Body of pancreas (tissue), 4 donors: ENCODE measurements around the gene ADPGK. TPM values are rescaled to one million over a fixed set of nuclear protein-coding genes. Genes with fewer than 3 reads are reported as not detected.
"Not testable (repeated sequence)": the region's sequence is repeated elsewhere in the genome, so short reads cannot be mapped to it uniquely, and the experiment has no call there.

Experiments
- ATAC-seq: fragments of 150-250 bp; one replicate; pipeline ENCODE4 v1.9.1; 2016
- DNase-seq, 4 donors: peaks; one replicate each; pipeline ENCODE4 v3.0.0-alpha.2; 2019
- H3K27ac ChIP-seq, 4 donors: fragments of 200-600 bp; sonication (generic); 1 replicate in 3 of 4; 2 replicates in 1 of 4; pipeline versions ENCODE4 v1.5.1 to v1.6.1; 2016 to 2019; ENCODE audit warnings: mild to moderate bottlenecking in 1 of 4, mixed read lengths in 1 of 4, moderate library complexity in 1 of 4
- H3K27me3 ChIP-seq, 2 donors: fragments of 200-600 bp; sonication (generic); one replicate each; pipeline ENCODE4 v1.6.0; 2016; ENCODE audit warnings: mild to moderate bottlenecking in 1 of 2
- H3K36me3 ChIP-seq, 2 donors: fragments of 200-600 bp; sonication (generic); replicated peaks in 1 of 2; 2 replicates each; pipeline ENCODE4 v1.5.1; 2016; ENCODE audit warnings: low read depth in 2 of 2; ENCODE audit not compliant: insufficient read depth in 1 of 2
- H3K4me1 ChIP-seq: fragments of 200-600 bp; sonication (generic); one replicate; pipeline ENCODE4 v1.6.0; 2016
- H3K4me3 ChIP-seq, 2 donors: fragments of 200-600 bp; sonication (generic); 1 replicate in 1 of 2; 2 replicates in 1 of 2; pipeline ENCODE4 v1.5.1; 2016 to 2019
- H3K9me3 ChIP-seq, 3 donors: fragments of 200-600 bp; sonication (generic); 1 replicate in 2 of 3; 2 replicates in 1 of 3; pipeline ENCODE4 v1.5.1; 2016
- CTCF ChIP-seq, 7 experiments: fragments of 450-650 bp in 4 of 7; fragments of 200-600 bp in 3 of 7; sonication (generic) in 3 of 7; IDR thresholded peaks; one replicate each; pipeline ENCODE4 v1.5.1; 2016 to 2019; ENCODE audit warnings: antibody characterized with exemption in 7 of 7
- POLR2A ChIP-seq, 3 donors: fragments of 450-650 bp; IDR thresholded peaks; one replicate each; pipeline ENCODE4 v1.6.1; 2016; ENCODE audit warnings: antibody characterized with exemption in 3 of 3, mild to moderate bottlenecking in 2 of 3
- WGBS, 2 donors: methylation state at CpG; one replicate each; pipeline ENCODE4 v1.1.5; 2017; 5-methylcytosine and 5-hydroxymethylcytosine counted together
- intact Hi-C: fragments of 100-400 bp; cut with DNase I; formaldehyde crosslinking; loops from one replicate; pipeline ENCODE4 v1.15.1; 2023
- total RNA-seq, 2 donors: library from RNA; depleted of rRNA; stranded (reverse); fragments of >200 nt; gene quantifications; one replicate each; pipeline ENCODE4 v1.1.0, GENCODE V29; 2016

The ADPGK gene
- total RNA-seq, 2 donors from 2014 or later: 52.1 to 85.0 TPM

- DNase-seq: no peak
- H3K9me3 ChIP-seq: no peaks in the 10 kb centered on the region
- ATAC-seq: no peak
- no peaks in the 10 kb centered on the region for H3K36me3 ChIP-seq
- no peak for TF ChIP-seq CTCF (IDR thresholded peaks at IDR 0.05)
- no peak for TF ChIP-seq POLR2A (IDR thresholded peaks at IDR 0.05)
- H3K27me3 ChIP-seq: no peaks in the 10 kb centered on the region
- H3K27ac ChIP-seq: no peak overlapping the region
- 70 to 84% methylated on average over 14 of the region's 14 CpGs for WGBS, 2 donors
- no peak overlapping the region for H3K4me3 ChIP-seq
- no peaks in the 10 kb centered on the region for H3K4me1 ChIP-seq
- intact Hi-C loops: no loop called here
Observed at GRCh38 chr15:72824112-72824511, 40.6 kb upstream of the ADPGK start.

DNA sequence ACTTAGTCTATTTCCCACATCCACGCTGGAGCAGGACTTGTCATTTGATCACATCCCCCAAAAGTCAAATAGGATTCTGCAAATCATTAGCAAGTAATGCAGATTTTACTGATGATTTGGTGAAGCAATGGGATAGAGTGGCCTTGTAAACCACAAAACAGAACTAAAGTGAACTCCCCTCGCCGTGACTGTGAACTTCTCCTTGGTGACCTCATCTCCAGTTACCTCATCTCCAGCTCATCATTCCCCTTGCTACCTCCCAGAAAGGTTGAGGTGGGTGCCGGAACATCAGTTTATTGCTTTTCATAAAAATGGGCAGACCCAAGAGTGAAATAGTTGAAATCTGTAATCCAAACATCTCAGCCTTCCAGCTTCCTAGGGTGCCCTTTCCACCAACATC, 36.7 kb upstream of the ADPGK start:
- ATAC-seq (no peak), DNase-seq (no peak)
- WGBS, 2 donors: 53 to 62% methylated on average over 4 of the region's 4 CpGs
- H3K27ac ChIP-seq: no peak overlapping the region
- intact Hi-C loops: no loop called here
- no peak overlapping the region for H3K4me3 ChIP-seq
- H3K36me3 ChIP-seq: no peaks in the 10 kb centered on the region
- no peaks in the 10 kb centered on the region for H3K27me3 ChIP-seq
- H3K4me1 ChIP-seq: no peaks in the 10 kb centered on the region
- TF ChIP-seq POLR2A (IDR thresholded peaks at IDR 0.05) (no peak), CTCF (IDR thresholded peaks at IDR 0.05) (no peak)
- H3K9me3 ChIP-seq: no peaks in the 10 kb centered on the region

GRCh38 chr15:72818632-72819031, 35.1 kb upstream of the ADPGK start:
- Histone ChIP-seq H3K36me3 (no peaks in the 10 kb centered on the region), H3K27me3 (no peaks in the 10 kb centered on the region), H3K4me3 (no peak overlapping the region), H3K4me1 (no peaks in the 10 kb centered on the region), H3K27ac (no peak overlapping the region), H3K9me3 (no peaks in the 10 kb centered on the region)
- 79 to 80% methylated on average over 6 of the region's 6 CpGs for WGBS, 2 donors
- no peak for TF ChIP-seq CTCF (IDR thresholded peaks at IDR 0.05)
- no peak for TF ChIP-seq POLR2A (IDR thresholded peaks at IDR 0.05)
- no peak for DNase-seq
- ATAC-seq: no peak
- intact Hi-C loops: no loop called here

DNA sequence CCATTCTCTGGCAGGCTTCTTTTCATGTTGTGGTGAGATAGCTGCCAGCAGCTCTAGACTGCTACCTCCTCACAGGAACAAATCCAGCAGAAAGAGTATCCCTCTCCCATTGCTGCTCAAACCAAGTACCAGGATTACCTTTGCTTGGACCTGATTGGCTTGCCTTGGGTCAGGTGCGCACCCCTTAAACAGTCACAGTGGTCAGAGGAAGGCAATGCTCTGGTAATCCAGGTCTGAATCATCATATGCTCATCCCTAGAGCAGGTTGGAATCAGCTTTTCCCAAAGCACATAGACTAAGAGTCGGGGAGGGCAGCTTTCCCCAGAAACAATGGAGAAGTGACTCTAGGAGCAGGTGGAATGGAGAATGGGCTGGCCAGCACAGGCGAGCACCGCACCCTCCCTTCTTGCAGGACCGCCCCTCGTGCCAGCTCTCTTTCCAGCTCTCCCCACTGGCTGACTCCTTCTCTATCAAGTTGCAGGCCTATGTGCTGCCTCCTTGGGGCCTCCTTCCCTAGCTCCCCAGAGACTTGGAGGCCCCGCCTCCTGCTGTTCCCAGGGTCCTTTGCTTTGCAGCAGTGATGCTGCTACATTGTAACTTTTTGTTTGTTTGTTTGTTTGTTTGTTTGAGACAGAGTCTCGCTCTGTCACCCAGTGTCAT, 29.9 kb upstream of the ADPGK start:
- no peak overlapping the region for H3K27ac ChIP-seq
- TF ChIP-seq CTCF (IDR thresholded peaks at IDR 0.05) (no peak), POLR2A (IDR thresholded peaks at IDR 0.05) (no peak)
- H3K36me3 ChIP-seq: no peaks in the 10 kb centered on the region
- no peak for ATAC-seq
- no peaks in the 10 kb centered on the region for H3K4me1 ChIP-seq
- no peaks in the 10 kb centered on the region for H3K9me3 ChIP-seq
- 75 to 77% methylated on average over 8 of the region's 8 CpGs for WGBS, 2 donors
- H3K27me3 ChIP-seq: no peaks in the 10 kb centered on the region
- no peak overlapping the region for H3K4me3 ChIP-seq
- DNase-seq: no peak
- intact Hi-C loops: no loop called here

- H3K4me3 ChIP-seq: no peak overlapping the region
- TF ChIP-seq CTCF (IDR thresholded peaks at IDR 0.05) (no peak), POLR2A (IDR thresholded peaks at IDR 0.05) (no peak)
- no peak overlapping the region for H3K27ac ChIP-seq
- no peaks in the 10 kb centered on the region for H3K9me3 ChIP-seq
- DNase-seq (no peak), ATAC-seq (no peak)
- H3K27me3 ChIP-seq: no peaks in the 10 kb centered on the region
- no peaks in the 10 kb centered on the region for H3K4me1 ChIP-seq
- intact Hi-C loops: no loop called here
- H3K36me3 ChIP-seq: no peaks in the 10 kb centered on the region
- 64 to 67% methylated on average over 4 of the region's 4 CpGs for WGBS, 2 donors
Observed at GRCh38 chr15:72809329-72809728, 25.8 kb upstream of the ADPGK start.

DNA sequence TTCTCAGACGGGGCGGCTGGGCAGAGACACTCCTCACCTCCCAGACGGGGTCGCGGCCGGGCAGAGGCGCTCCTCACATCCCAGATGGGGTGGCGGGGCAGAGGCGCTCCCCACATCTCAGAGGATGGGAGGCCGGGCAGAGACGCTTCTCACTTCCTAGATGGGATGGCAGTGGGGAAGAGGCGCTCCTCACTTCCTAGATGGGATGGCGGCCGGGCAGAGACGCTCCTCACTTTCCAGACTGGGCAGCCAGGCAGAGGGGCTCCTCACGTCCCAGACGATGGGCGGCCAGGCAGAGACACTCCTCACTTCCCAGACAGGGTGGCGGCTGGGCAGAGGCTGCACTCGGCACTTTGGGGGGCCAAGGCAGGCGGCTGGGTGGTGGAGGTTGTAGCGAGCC, 23.8 kb upstream of the ADPGK start:
- H3K4me3 ChIP-seq, H3K27ac ChIP-seq, H3K36me3 ChIP-seq, intact Hi-C loops, H3K4me1 ChIP-seq, H3K27me3 ChIP-seq, H3K9me3 ChIP-seq, ATAC-seq, DNase-seq: not testable (repeated sequence)
- WGBS, 2 donors: 84 to 85% methylated on average over 8 to 9 of the region's 22 CpGs
